ENCODE measurements around the gene PLXNA1.

The PLXNA1 gene

DNA sequence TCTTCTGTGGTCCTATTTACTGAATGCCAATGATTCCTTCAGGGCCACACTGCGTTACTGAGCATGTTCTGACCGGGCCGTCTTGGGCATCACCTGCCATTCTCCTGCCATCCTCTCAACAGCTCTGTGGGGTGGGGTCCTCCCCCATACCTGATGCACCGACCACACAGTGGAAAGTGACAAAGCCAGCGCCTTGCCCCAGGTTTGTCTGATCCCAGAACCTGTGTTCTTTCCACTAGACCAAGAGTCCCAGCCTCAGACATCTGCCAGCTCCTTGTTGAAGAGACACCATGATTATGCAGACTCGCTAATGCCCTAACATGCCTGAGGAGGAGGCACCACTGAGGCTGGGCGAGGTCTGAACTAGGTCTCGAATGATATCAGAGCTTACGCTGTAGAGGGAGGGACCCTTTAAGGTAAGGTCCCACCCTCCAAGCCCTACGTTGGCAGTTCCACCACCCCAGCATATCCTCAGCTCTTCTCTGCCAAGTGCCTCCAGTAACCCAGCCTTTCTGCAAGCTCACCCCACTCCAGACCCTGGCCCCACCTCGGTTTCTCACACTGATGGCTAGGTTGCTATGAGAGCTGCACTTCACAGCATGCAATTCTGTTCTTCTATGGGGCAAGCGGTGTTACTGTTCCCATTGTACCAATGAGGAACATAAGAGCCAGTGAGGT lies 29.8 kb upstream of the PLXNA1 start:
- DNase-seq = no peak
- Histone ChIP-seq H3K4me3 (ENCODE audit: control insufficient read depth in 1 of 7, extremely low read depth in 1 of 7, insufficient read depth in 4 of 7, low read depth in 2 of 7, low read length in 6 of 7) (no peak overlapping the region), H3K9me3 (ENCODE audit: control extremely low read depth in 1 of 5, control insufficient read depth in 4 of 5, insufficient read depth in 2 of 5, low read depth in 1 of 5, low read length in 4 of 5) (no peaks in the 10 kb centered on the region), H3K4me1 (ENCODE audit: control extremely low read depth in 1 of 4, control insufficient read depth in 4 of 4, insufficient read depth in 4 of 4, low read length in 3 of 4) (peaks cover 5 to 19% (median 9%) of the 10 kb centered on the region in 4 experiments), H3K36me3 (ENCODE audit: control insufficient read depth in 4 of 4, insufficient read depth in 4 of 4, low read length in 3 of 4) (no peaks in the 10 kb centered on the region), H3K27ac (ENCODE audit: insufficient read depth in 1 of 2, low read depth in 1 of 2, low read length in 2 of 2, poor library complexity in 1 of 2, severe bottlenecking in 2 of 2) (no peak overlapping the region), H3K27me3 (replicated peaks in 2 of 5; ENCODE audit: control insufficient read depth in 4 of 5, insufficient read depth in 5 of 5, low read length in 4 of 5) (peaks cover 0 to 28% (median 3%) of the 10 kb centered on the region in 5 experiments)
- ChIA-PET CTCF (no interaction called here), POLR2A (interaction anchor here (0.6 kb wide), 1 partner anchor 140 kb away, joined by 3 read pairs; no protein-coding TSS in a partner anchor)
- 100% methylated on average over 8 of the region's 12 CpGs for WGBS (ENCODE audit: insufficient coverage)

DNA sequence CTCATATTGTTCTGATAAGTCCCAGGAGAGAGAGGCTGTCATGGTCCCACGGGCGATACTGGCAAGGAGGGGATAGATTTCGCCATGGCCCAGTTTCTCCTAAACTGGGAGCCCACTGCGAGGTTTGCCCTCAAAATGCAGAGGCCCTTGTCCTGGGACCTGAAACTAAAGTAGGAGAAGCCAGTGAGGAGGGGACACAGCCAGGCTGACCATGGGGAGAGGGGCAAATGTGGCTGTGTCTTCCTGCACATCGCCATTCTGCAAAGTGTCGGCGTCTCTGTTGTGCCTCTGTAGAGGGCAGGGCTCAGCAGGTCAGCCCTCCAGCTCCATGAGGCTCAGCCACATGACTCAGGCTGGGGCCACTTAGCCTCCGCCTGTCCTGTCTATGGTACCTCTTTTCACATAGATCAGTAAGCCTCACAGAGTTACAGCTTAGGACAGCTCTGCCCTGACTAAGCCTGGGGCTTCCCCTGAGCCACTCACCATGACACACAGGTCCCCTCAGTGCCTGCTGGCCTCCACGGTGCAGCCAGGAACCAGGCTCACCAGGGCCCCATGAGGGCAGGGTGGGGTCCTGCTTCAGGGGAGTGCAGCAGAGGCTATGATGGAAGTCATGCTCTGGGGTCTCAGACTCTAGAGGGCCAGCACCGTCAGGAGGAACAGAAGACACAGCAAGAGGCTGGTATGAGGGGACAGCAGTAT lies 28.6 kb upstream of the PLXNA1 start:
- no peak for DNase-seq
- H3K9me3 ChIP-seq (ENCODE audit: control extremely low read depth in 1 of 5, control insufficient read depth in 4 of 5, insufficient read depth in 2 of 5, low read depth in 1 of 5, low read length in 4 of 5) = no peaks in the 10 kb centered on the region
- no peak overlapping the region for H3K4me3 ChIP-seq (ENCODE audit: control insufficient read depth in 1 of 7, extremely low read depth in 1 of 7, insufficient read depth in 4 of 7, low read depth in 2 of 7, low read length in 6 of 7)
- peaks cover 0 to 7% (median 0%) of the 10 kb centered on the region in 4 experiments for H3K4me1 ChIP-seq (ENCODE audit: control extremely low read depth in 1 of 4, control insufficient read depth in 4 of 4, insufficient read depth in 4 of 4, low read length in 3 of 4)
- POLR2A ChIA-PET = no interaction called here
- WGBS (ENCODE audit: insufficient coverage) = 100% methylated on average over 8 of the region's 10 CpGs
- H3K27me3 ChIP-seq (replicated peaks in 2 of 5; ENCODE audit: control insufficient read depth in 4 of 5, insufficient read depth in 5 of 5, low read length in 4 of 5) = peaks cover 0 to 27% (median 3%) of the 10 kb centered on the region in 5 experiments
- no peak overlapping the region for H3K27ac ChIP-seq (ENCODE audit: insufficient read depth in 1 of 2, low read depth in 1 of 2, low read length in 2 of 2, poor library complexity in 1 of 2, severe bottlenecking in 2 of 2)
- no peaks in the 10 kb centered on the region for H3K36me3 ChIP-seq (ENCODE audit: control insufficient read depth in 4 of 4, insufficient read depth in 4 of 4, low read length in 3 of 4)
- CTCF ChIA-PET = no interaction called here

DNA sequence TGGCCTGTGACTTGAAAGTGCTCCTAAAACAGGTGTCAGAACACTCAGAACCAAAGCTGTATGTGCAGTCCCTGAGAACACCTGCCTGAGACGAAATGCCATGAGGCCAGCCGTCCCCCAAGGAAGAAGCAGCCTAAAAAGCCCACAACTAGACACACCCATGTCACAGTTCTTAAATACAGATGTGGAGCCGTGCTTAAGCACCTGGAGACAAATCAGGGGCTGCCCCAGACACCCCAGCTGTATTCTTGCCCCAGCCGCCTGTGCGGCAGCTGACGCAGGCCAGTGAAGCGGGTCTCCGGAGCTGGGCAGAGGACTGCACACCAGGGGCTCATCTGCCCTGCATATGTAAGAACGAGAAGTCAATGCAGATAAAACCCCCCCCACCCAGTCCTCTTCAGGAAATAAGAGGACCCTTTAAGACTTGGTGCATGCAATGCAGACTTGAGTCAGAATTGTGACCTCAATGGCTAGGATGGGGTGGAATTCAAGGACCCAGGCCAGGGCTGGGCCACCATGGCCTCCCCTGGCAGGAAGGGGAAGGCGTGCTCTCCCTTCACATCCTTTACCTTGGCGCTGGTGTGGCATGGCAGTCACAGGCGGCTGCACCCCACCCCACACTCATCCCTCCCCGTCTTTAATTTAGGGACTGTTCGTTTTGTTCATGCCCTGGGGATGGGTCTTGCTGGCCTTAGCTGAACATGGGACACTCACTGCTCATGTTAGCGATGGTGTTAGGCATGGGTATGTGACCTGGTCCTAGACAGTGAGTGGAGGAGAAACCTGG lies 27.7 kb upstream of the PLXNA1 start:
- Histone ChIP-seq H3K4me3 (ENCODE audit: control insufficient read depth in 1 of 7, extremely low read depth in 1 of 7, insufficient read depth in 4 of 7, low read depth in 2 of 7, low read length in 6 of 7) (no peak overlapping the region), H3K36me3 (ENCODE audit: control insufficient read depth in 4 of 4, insufficient read depth in 4 of 4, low read length in 3 of 4) (peaks cover 0 to 4% (median 0%) of the 10 kb centered on the region in 4 experiments), H3K9me3 (ENCODE audit: control extremely low read depth in 1 of 5, control insufficient read depth in 4 of 5, insufficient read depth in 2 of 5, low read depth in 1 of 5, low read length in 4 of 5) (no peaks in the 10 kb centered on the region), H3K4me1 (ENCODE audit: control extremely low read depth in 1 of 4, control insufficient read depth in 4 of 4, insufficient read depth in 4 of 4, low read length in 3 of 4) (peaks cover 0 to 7% (median 0%) of the 10 kb centered on the region in 4 experiments), H3K27ac (ENCODE audit: insufficient read depth in 1 of 2, low read depth in 1 of 2, low read length in 2 of 2, poor library complexity in 1 of 2, severe bottlenecking in 2 of 2) (no peak overlapping the region), H3K27me3 (replicated peaks in 2 of 5; ENCODE audit: control insufficient read depth in 4 of 5, insufficient read depth in 5 of 5, low read length in 4 of 5) (peaks cover 0 to 21% (median 3%) of the 10 kb centered on the region in 5 experiments)
- ChIA-PET POLR2A (no interaction called here), CTCF (no interaction called here)
- 96% methylated on average over 9 of the region's 15 CpGs for WGBS (ENCODE audit: insufficient coverage)
- DNase-seq = peak in 1 of 3 donors; percentile 11

DNA sequence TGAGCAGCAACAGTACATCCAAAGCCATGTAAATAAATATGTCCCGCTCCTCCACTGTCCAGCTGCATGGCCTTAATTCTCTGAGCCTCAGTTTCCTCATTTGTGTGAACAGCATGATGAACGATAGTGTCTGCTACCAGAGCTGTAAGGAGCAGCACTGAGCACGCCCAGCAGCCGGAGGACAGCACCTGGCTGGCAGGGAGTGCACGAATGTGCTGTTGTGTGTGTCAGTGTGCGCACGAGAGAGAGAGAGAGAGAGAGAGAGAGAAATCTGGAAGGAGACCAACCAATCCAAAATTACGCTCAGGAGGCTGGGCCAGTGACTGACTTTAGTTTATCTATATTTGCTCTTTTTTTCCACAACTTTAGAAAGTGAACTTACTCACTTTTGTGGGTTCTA lies 26.6 kb upstream of the PLXNA1 start:
- Histone ChIP-seq H3K4me3 (ENCODE audit: control insufficient read depth in 1 of 7, extremely low read depth in 1 of 7, insufficient read depth in 4 of 7, low read depth in 2 of 7, low read length in 6 of 7) (no peak overlapping the region), H3K9me3 (ENCODE audit: control extremely low read depth in 1 of 5, control insufficient read depth in 4 of 5, insufficient read depth in 2 of 5, low read depth in 1 of 5, low read length in 4 of 5) (no peaks in the 10 kb centered on the region), H3K36me3 (ENCODE audit: control insufficient read depth in 4 of 4, insufficient read depth in 4 of 4, low read length in 3 of 4) (peaks cover 0 to 4% (median 0%) of the 10 kb centered on the region in 4 experiments), H3K27me3 (replicated peaks in 2 of 5; ENCODE audit: control insufficient read depth in 4 of 5, insufficient read depth in 5 of 5, low read length in 4 of 5) (peaks cover 0 to 19% (median 3%) of the 10 kb centered on the region in 5 experiments), H3K4me1 (ENCODE audit: control extremely low read depth in 1 of 4, control insufficient read depth in 4 of 4, insufficient read depth in 4 of 4, low read length in 3 of 4) (peaks cover 0 to 7% (median 0%) of the 10 kb centered on the region in 4 experiments), H3K27ac (ENCODE audit: insufficient read depth in 1 of 2, low read depth in 1 of 2, low read length in 2 of 2, poor library complexity in 1 of 2, severe bottlenecking in 2 of 2) (no peak overlapping the region)
- ChIA-PET CTCF (interaction anchor here (0.6 to 0.7 kb wide), 2 partner anchors 17 to 50 kb away, joined by 3 read pairs; no protein-coding TSS in a partner anchor), POLR2A (no interaction called here)
- no peak for DNase-seq
- 96% methylated on average over 7 of the region's 8 CpGs for WGBS (ENCODE audit: insufficient coverage)

DNA sequence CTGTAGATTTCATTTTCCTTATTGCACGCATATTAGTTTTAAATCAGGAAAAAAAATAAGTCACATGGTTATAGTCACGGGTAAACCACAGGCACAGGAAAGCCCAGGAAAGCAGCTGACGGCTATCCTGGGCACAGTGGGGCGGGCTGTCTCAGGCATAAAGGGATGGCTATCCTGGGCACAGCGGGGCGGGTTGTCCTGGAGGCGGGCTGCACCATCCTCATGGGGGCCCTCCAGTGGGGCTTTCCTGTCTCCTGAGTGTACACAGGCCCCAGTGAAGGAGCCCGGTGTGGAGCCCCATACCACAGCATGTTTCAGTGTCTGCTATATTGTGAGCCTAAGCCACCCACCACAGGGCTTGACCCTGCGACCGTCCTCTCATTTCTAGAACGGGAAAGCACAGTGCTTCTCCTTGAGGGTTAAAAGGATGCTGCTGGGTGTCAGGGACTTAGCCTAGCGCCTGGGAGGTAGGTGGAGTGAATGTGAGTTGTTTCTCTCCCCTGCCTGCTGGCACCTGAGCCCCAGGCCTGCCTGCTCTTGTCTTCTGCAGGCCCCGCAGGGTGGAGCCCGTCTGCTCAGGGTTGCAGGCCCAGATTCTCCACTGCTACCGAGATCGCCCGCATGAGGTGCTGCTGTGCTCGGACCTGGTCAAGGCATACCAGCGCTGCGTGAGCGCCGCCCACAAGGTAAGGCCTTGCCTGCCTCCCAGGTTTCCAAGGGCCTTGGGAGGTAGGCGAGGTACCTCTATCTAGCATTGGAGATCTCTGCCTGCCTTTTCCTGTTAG lies 25.9 kb upstream of the PLXNA1 start:
- WGBS (ENCODE audit: insufficient coverage) = 86% methylated on average over 21 of the region's 23 CpGs
- ChIA-PET CTCF (no interaction called here), POLR2A (no interaction called here)
- Histone ChIP-seq H3K9me3 (ENCODE audit: control extremely low read depth in 1 of 5, control insufficient read depth in 4 of 5, insufficient read depth in 2 of 5, low read depth in 1 of 5, low read length in 4 of 5) (no peaks in the 10 kb centered on the region), H3K4me1 (ENCODE audit: control extremely low read depth in 1 of 4, control insufficient read depth in 4 of 4, insufficient read depth in 4 of 4, low read length in 3 of 4) (peaks cover 0 to 7% (median 0%) of the 10 kb centered on the region in 4 experiments), H3K4me3 (ENCODE audit: control insufficient read depth in 1 of 7, extremely low read depth in 1 of 7, insufficient read depth in 4 of 7, low read depth in 2 of 7, low read length in 6 of 7) (no peak overlapping the region), H3K27me3 (replicated peaks in 2 of 5; ENCODE audit: control insufficient read depth in 4 of 5, insufficient read depth in 5 of 5, low read length in 4 of 5) (peaks cover 0 to 15% (median 3%) of the 10 kb centered on the region in 5 experiments), H3K27ac (ENCODE audit: insufficient read depth in 1 of 2, low read depth in 1 of 2, low read length in 2 of 2, poor library complexity in 1 of 2, severe bottlenecking in 2 of 2) (no peak overlapping the region), H3K36me3 (ENCODE audit: control insufficient read depth in 4 of 4, insufficient read depth in 4 of 4, low read length in 3 of 4) (peaks cover 0 to 4% (median 0%) of the 10 kb centered on the region in 4 experiments)
- DNase-seq = no peak

DNA sequence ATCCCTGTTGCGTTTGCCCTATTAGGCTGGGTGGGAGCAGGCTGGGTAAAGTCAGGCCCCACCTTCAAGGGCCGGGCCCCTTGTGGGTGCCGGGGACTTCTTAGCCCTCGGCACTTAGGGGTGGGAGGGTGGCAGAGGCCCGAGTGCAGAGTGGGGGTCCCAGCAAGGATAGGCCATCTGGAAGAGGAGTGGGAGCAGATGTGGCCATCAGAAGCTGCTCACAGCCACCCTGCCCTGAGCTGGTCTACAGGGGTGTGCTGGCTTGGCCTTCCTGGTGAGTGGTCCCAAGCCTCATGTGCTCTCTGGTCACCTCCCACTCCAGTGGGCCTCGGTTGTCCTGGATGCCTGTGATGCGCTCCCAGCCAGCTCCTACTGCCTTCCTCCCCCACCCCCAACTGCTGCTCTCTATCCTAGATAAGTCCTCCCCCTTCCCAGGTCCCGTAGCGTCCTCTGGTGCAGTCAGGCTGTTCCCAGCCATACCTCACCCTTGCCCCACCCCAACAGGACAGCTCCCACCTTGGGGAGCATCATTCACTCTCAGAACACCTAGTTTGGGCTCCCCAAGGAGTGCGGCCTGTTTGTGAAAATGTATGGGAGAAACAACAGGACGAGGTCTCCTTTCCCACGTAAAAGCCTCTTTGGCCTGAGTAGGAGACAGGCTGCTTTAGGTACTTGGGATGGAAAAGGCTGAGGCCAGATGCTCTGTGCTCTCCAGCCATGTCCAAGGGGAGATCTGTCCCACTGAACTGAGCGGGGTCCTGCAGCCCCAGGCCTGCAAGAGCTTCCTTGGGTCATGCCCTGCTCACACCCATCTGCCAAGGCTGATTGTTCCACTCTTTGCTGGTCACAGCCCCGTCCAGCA lies 24.9 kb upstream of the PLXNA1 start:
- DNase-seq = no peak
- peaks cover 0 to 7% (median 0%) of the 10 kb centered on the region in 4 experiments for H3K4me1 ChIP-seq (ENCODE audit: control extremely low read depth in 1 of 4, control insufficient read depth in 4 of 4, insufficient read depth in 4 of 4, low read length in 3 of 4)
- CTCF ChIA-PET = no interaction called here

More for the DNA sequence above, 24.9 kb upstream of the PLXNA1 start:
- Histone ChIP-seq H3K27ac (ENCODE audit: insufficient read depth in 1 of 2, low read depth in 1 of 2, low read length in 2 of 2, poor library complexity in 1 of 2, severe bottlenecking in 2 of 2) (no peak overlapping the region), H3K4me3 (ENCODE audit: control insufficient read depth in 1 of 7, extremely low read depth in 1 of 7, insufficient read depth in 4 of 7, low read depth in 2 of 7, low read length in 6 of 7) (no peak overlapping the region), H3K9me3 (ENCODE audit: control extremely low read depth in 1 of 5, control insufficient read depth in 4 of 5, insufficient read depth in 2 of 5, low read depth in 1 of 5, low read length in 4 of 5) (no peaks in the 10 kb centered on the region), H3K27me3 (replicated peaks in 2 of 5; ENCODE audit: control insufficient read depth in 4 of 5, insufficient read depth in 5 of 5, low read length in 4 of 5) (peaks cover 0 to 20% (median 3%) of the 10 kb centered on the region in 5 experiments), H3K36me3 (ENCODE audit: control insufficient read depth in 4 of 4, insufficient read depth in 4 of 4, low read length in 3 of 4) (peaks cover 0 to 4% (median 0%) of the 10 kb centered on the region in 4 experiments)
- POLR2A ChIA-PET = no interaction called here
- WGBS (ENCODE audit: insufficient coverage) = 97% methylated on average over 13 of the region's 14 CpGs
